HL-60 (cell line): Measurements from ENCODE around the gene PTGER4.

Experiments
- CTCF ChIP-seq: IDR thresholded peaks from one replicate; pipeline ENCODE4 v1.5.1; 2011; ENCODE audit warnings: low read length, control low read depth, inconsistent platforms; ENCODE audit not compliant: insufficient read depth
- GABPA ChIP-seq: IDR thresholded peaks from 2 replicates; pipeline ENCODE4 v1.6.1; 2012; ENCODE audit warnings: low read depth
- POLR2AphosphoS5 ChIP-seq: IDR thresholded peaks from 2 replicates; pipeline ENCODE4 v1.6.1; 2012; ENCODE audit warnings: low read depth
- REST ChIP-seq: IDR thresholded peaks from 2 replicates; pipeline ENCODE4 v1.6.1; 2012; ENCODE audit warnings: low read depth; ENCODE audit not compliant: insufficient replicate concordance

GRCh38 chr5:40676613-40677343 lies 2.9 kb upstream of the PTGER4 start:
- no peak for TF ChIP-seq CTCF
- TF ChIP-seq POLR2AphosphoS5 = no peak
- TF ChIP-seq REST = no peak
- TF ChIP-seq GABPA = no peak
